ENCODE results near the gene CAP2.

DNA sequence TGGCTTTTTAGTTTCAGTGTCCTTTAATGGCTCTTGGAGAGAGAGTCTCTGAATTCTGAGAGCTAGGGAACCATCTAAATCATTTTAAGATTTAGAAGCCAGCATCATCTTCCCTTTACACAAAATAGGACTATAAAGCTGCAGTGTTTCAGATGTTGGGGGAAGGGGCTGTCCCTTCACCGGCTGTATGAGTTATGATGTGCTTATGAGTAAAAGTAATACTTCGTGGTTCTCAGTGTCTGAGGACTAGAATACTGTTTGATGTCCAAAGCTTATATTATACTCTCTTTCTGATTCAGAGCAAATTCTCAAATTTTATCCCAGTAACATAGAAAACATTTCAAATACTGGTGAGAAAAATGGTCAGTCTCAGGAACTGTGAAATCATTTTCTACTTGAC lies 143.2 kb downstream of the CAP2 start:
- TF ChIP-seq CTCF (IDR thresholded peaks at IDR 0.05) (no peak), POLR2AphosphoS5 (IDR thresholded peaks at IDR 0.05; ENCODE audit: low read depth, low read length) (no peak)
